Hepatocyte (in vitro differentiated cells): ENCODE data around the gene ZFP64. TPM values are rescaled to one million over a fixed set of nuclear protein-coding genes. Genes with fewer than 3 reads are reported as not detected.

Experiments used
- DNase-seq: peaks from one replicate; pipeline ENCODE4 v3.0.0-alpha.2; 2016; ENCODE audit warnings: low spot score
- H2AFZ ChIP-seq: fragments of 200-600 bp; sonication (generic); 2 replicates; pipeline ENCODE4 v1.6.0; 2016; ENCODE audit warnings: antibody characterized with exemption, mild to moderate bottlenecking
- H3K27ac ChIP-seq: fragments of 200-600 bp; sonication (generic); 2 replicates; pipeline ENCODE4 v1.5.1; 2016; ENCODE audit warnings: mild to moderate bottlenecking
- H3K27me3 ChIP-seq: fragments of 200-600 bp; sonication (generic); 2 replicates; pipeline ENCODE4 v1.6.1; 2016
- H3K36me3 ChIP-seq: fragments of 200-600 bp; sonication (generic); replicated peaks from 2 replicates; pipeline ENCODE4 v1.5.1; 2016; ENCODE audit warnings: low read depth; ENCODE audit not compliant: insufficient read depth
- H3K4me1 ChIP-seq: fragments of 200-600 bp; sonication (generic); 2 replicates; pipeline ENCODE4 v1.5.1; 2016; ENCODE audit warnings: mild to moderate bottlenecking, moderate library complexity; ENCODE audit not compliant: insufficient read depth
- H3K4me2 ChIP-seq: fragments of 200-600 bp; sonication (generic); 2 replicates; pipeline ENCODE4 v1.6.0; 2016
- H3K4me3 ChIP-seq: fragments of 200-600 bp; sonication (generic); 2 replicates; pipeline ENCODE4 v1.5.1; 2016; ENCODE audit warnings: mild to moderate bottlenecking
- H3K79me2 ChIP-seq: fragments of 200-600 bp; sonication (generic); 2 replicates; pipeline ENCODE4 v1.6.0; 2017; ENCODE audit warnings: mild to moderate bottlenecking
- H3K9me2 ChIP-seq: fragments of 200-600 bp; sonication (generic); replicated peaks from 2 replicates; pipeline ENCODE4 v1.6.0; 2017; ENCODE audit warnings: mild to moderate bottlenecking; ENCODE audit not compliant: insufficient read depth
- H3K9me3 ChIP-seq: fragments of 200-600 bp; sonication (generic); 2 replicates; pipeline ENCODE4 v1.5.1; 2016; ENCODE audit warnings: low read depth, mild to moderate bottlenecking
- H4K20me1 ChIP-seq: fragments of 200-600 bp; sonication (generic); 2 replicates; pipeline ENCODE4 v1.6.0; 2016; ENCODE audit warnings: mild to moderate bottlenecking; ENCODE audit not compliant: insufficient read depth, poor library complexity, severe bottlenecking
- EZH2 ChIP-seq: fragments of 200-600 bp; sonication (generic); IDR thresholded peaks from 2 replicates; pipeline ENCODE4 v1.6.1; 2016; ENCODE audit warnings: antibody characterized with exemption, mild to moderate bottlenecking, borderline replicate concordance
- EZH2phosphoT487 ChIP-seq: fragments of 200-600 bp; sonication (generic); IDR thresholded peaks from one replicate; pipeline ENCODE4 v1.6.1; 2018; ENCODE audit warnings: antibody characterized with exemption, mild to moderate bottlenecking, low read depth, moderate library complexity; ENCODE audit not compliant: unreplicated experiment, severe bottlenecking
- WGBS: methylation state at CpG from one replicate; pipeline ENCODE4 v1.1.6; 2016; ENCODE audit warnings: low lambda C conversion rate; ENCODE audit errors: missing lambda C conversion rate; 5-methylcytosine and 5-hydroxymethylcytosine counted together
- polyA plus RNA-seq: library from polyadenylated mRNA; unstranded; fragments of >200 nt; fragmentation: Nextera tagmentation; extraction: Ambion mirVana; gene quantifications from 2 replicates; pipeline ENCODE4 v1.2.1, GENCODE V29; 2016
- total RNA-seq: library from RNA; depleted of rRNA; stranded (reverse); fragments of >200 nt; gene quantifications from 2 replicates; pipeline ENCODE4 v1.2.3, GENCODE V29; 2014
- TF ChIP-seq, protein P1 (sequence below): fragments of 200-600 bp; sonication (generic); IDR thresholded peaks from 2 replicates; pipeline ENCODE4 v1.5.1; 2016; ENCODE audit warnings: antibody characterized with exemption, mild to moderate bottlenecking; ENCODE audit not compliant: poor library complexity

Gene ZFP64
- total and polyA plus RNA-seq, 2 experiments from 2014 or later: 9.3 to 10.0 TPM

DNA sequence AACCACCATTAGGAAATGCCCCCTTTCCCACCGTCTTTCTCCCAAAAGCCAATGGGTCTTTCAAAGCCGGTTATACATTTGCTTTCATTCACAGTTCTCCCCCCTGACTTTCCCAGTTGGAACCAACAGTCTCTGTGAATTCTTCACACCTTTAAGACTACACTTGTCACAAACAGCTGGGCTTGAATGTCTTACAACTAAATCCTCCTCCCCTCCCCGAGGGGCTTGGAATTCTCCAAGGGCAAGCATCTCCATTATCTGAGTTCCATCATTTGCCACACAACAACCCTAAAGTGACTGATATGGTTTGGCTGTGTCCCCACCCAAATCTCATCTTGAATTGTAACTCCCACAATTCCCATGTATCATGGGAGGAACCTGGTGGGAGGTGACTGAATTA is 12.9 kb downstream of the ZFP64 start:
- Histone ChIP-seq H3K4me1 (no peaks in the 10 kb centered on the region), H3K9me2 (no peaks in the 10 kb centered on the region), H3K36me3 (no peaks in the 10 kb centered on the region), H3K4me2 (no peak overlapping the region), H3K27ac (no peak overlapping the region), H3K27me3 (no peaks in the 10 kb centered on the region), H3K4me3 (no peak overlapping the region), H2AFZ (no peak overlapping the region), H3K9me3 (no peaks in the 10 kb centered on the region), H3K79me2 (no peaks in the 10 kb centered on the region), H4K20me1 (no peaks in the 10 kb centered on the region)
- TF ChIP-seq, protein P1, sequence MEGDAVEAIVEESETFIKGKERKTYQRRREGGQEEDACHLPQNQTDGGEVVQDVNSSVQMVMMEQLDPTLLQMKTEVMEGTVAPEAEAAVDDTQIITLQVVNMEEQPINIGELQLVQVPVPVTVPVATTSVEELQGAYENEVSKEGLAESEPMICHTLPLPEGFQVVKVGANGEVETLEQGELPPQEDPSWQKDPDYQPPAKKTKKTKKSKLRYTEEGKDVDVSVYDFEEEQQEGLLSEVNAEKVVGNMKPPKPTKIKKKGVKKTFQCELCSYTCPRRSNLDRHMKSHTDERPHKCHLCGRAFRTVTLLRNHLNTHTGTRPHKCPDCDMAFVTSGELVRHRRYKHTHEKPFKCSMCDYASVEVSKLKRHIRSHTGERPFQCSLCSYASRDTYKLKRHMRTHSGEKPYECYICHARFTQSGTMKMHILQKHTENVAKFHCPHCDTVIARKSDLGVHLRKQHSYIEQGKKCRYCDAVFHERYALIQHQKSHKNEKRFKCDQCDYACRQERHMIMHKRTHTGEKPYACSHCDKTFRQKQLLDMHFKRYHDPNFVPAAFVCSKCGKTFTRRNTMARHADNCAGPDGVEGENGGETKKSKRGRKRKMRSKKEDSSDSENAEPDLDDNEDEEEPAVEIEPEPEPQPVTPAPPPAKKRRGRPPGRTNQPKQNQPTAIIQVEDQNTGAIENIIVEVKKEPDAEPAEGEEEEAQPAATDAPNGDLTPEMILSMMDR: no peak
- no peak for TF ChIP-seq EZH2phosphoT487
- no peak for TF ChIP-seq EZH2
- 70% methylated on average over 3 of the region's 3 CpGs for WGBS
- no peak for DNase-seq

DNA sequence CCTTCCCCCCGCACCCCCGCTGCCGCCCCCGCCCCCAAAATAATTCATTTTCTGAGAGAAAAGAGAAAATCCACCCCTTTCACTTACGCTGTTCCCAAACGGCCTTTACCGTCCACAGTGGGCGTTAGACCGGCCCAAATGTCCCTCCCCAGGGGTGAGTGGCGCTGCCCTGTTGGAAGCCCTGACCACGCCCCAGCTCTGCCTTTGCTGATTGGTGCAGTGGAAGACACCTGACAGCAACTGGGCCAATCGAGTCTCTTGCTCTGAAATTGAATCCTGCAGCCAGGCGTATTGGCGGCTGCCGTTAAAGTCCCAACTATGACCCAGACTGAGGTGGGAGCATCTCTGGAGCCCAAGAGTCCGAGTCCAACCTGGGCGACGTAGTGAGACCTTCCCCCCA is 15.7 kb downstream of the ZFP64 start:
- Histone ChIP-seq H3K27me3 (no peaks in the 10 kb centered on the region), H2AFZ (no peak overlapping the region), H3K79me2 (no peaks in the 10 kb centered on the region), H3K9me2 (no peaks in the 10 kb centered on the region), H3K4me3 (no peak overlapping the region), H3K4me2 (no peak overlapping the region), H4K20me1 (no peaks in the 10 kb centered on the region), H3K4me1 (no peaks in the 10 kb centered on the region), H3K9me3 (no peaks in the 10 kb centered on the region), H3K27ac (no peak overlapping the region), H3K36me3 (no peaks in the 10 kb centered on the region)
- no peak for TF ChIP-seq EZH2
- TF ChIP-seq, protein P1: no peak
- TF ChIP-seq EZH2phosphoT487: no peak
- no peak for DNase-seq
- 97% methylated on average over 16 of the region's 18 CpGs for WGBS

DNA sequence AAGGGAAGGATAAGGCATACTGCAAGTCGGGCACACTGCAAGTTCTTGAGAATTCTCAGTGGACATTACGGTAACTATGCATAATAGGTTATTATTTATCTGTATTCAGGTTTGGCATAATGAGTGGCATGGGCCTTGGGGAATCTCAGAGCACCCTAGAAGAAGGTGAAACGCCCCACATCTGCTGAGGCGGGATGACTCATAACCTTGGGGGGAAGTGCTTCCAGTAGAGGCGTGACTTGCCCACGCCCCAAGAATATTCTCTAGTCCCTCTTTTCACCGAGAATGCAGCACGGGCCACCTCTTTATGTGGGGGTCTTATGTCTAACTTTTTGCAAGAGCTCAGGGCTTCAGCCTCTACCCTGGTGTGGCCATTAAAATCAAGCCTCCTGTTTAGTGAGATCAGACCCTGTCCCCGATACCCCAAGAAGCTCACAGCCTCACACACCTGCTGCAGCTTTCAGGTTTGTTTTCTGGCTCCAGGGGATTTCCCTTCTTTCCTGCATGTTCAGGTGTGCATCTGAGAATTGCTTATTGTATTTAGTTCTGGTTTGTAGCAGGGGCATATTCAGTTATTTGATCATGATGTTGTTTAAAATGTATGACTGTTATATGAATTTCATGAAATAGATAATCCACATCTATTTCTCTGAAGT is 19.1 kb downstream of the ZFP64 start:
- H3K4me1 ChIP-seq: no peaks in the 10 kb centered on the region
- no peak overlapping the region for H3K27ac ChIP-seq
- H3K36me3 ChIP-seq: no peaks in the 10 kb centered on the region
- no peak overlapping the region for H2AFZ ChIP-seq
- no peaks in the 10 kb centered on the region for H3K9me3 ChIP-seq
- no peak overlapping the region for H3K4me2 ChIP-seq
- H3K4me3 ChIP-seq: no peak overlapping the region
- H4K20me1 ChIP-seq: no peaks in the 10 kb centered on the region
- TF ChIP-seq EZH2phosphoT487 (no peak), EZH2 (no peak)
- TF ChIP-seq, protein P1: no peak
- H3K9me2 ChIP-seq: no peaks in the 10 kb centered on the region
- WGBS: 97% methylated on average over 9 of the region's 9 CpGs
- no peaks in the 10 kb centered on the region for H3K27me3 ChIP-seq
- H3K79me2 ChIP-seq: no peaks in the 10 kb centered on the region
- DNase-seq: no peak
